Stomach (tissue), 9 donors: ENCODE results near the gene TRAFD1. TPM values are rescaled to one million over a fixed set of nuclear protein-coding genes. Genes with fewer than 3 reads are reported as not detected.

Source experiments
- DNase-seq, 2 donors: peaks; one replicate each; pipeline versions ENCODE4 v3.0.0 to v3.0.0-alpha.2; 2013 to 2019
- H3K27ac ChIP-seq, 5 donors: fragments of 200-600 bp in 4 of 5; sonication (generic) in 4 of 5; one replicate each; pipeline ENCODE4 v1.5.1; 2013 to 2019; ENCODE audit warnings: mild to moderate bottlenecking in 1 of 5, moderate library complexity in 1 of 5
- H3K27me3 ChIP-seq, 3 donors: fragments of 200-600 bp; sonication (generic); one replicate each; pipeline ENCODE4 v1.5.1; 2017 to 2019; ENCODE audit warnings: mixed run types in 1 of 3
- H3K36me3 ChIP-seq, 4 donors: fragments of 200-600 bp; sonication (generic); 1 replicate in 3 of 4; 2 replicates in 1 of 4; pipeline ENCODE4 v1.5.1; 2016 to 2019
- H3K4me1 ChIP-seq, 4 donors: fragments of 200-600 bp; sonication (generic); one replicate each; pipeline ENCODE4 v1.5.1; 2016 to 2019
- H3K4me3 ChIP-seq, 4 donors: fragments of 200-600 bp; sonication (generic) in 3 of 4; one replicate each; pipeline ENCODE4 v1.5.1; 2016 to 2019; ENCODE audit warnings: mild to moderate bottlenecking in 1 of 4
- H3K9me3 ChIP-seq, 4 donors: fragments of 200-600 bp; sonication (generic); one replicate each; pipeline ENCODE4 v1.5.1; 2016 to 2019
- CTCF ChIP-seq, 7 experiments: fragments of 450-650 bp in 4 of 7; fragments of 200-600 bp in 3 of 7; sonication (generic) in 3 of 7; IDR thresholded peaks; one replicate each; pipeline ENCODE4 v1.5.1; 2016 to 2019; ENCODE audit warnings: antibody characterized with exemption in 7 of 7, control low read depth in 2 of 7, mild to moderate bottlenecking in 1 of 7
- EP300 ChIP-seq: sonication (generic); formaldehyde crosslinking; IDR thresholded peaks from one replicate; pipeline ENCODE4 v1.6.1; 2017; ENCODE audit warnings: antibody characterized with exemption
- POLR2A ChIP-seq, 4 donors: fragments of 450-650 bp; IDR thresholded peaks; one replicate each; pipeline ENCODE4 v1.6.1; 2016; ENCODE audit warnings: antibody characterized with exemption in 4 of 4, control low read depth in 2 of 4, mild to moderate bottlenecking in 1 of 4, moderate library complexity in 1 of 4
- POLR2AphosphoS5 ChIP-seq, 3 donors: sonication (generic); formaldehyde crosslinking; IDR thresholded peaks; one replicate each; pipeline ENCODE4 v1.6.1; 2016; ENCODE audit warnings: antibody characterized with exemption in 3 of 3
- WGBS, 5 donors: extraction: QIAGEN DNeasy Blood & Tissue Kit in 3 of 5; methylation state at CpG; one replicate each; pipeline versions ENCODE4 v1.1.5 to v1.1.7; 2013 to 2018; 5-methylcytosine and 5-hydroxymethylcytosine counted together
- intact Hi-C: fragments of 100-400 bp; cut with DNase I; formaldehyde crosslinking; loops from one replicate; pipeline ENCODE4 v1.15.1; 2023; ENCODE audit warnings: low total_unique reads
- polyA plus RNA-seq, 3 donors: library from polyadenylated mRNA; stranded (reverse); fragments of 200-250 nt; gene quantifications; one replicate each; pipeline ENCODE4 v1.2.3, GENCODE V29; 2013
- total RNA-seq, 5 donors: library from RNA; depleted of rRNA; stranded (reverse); fragments of >200 nt; gene quantifications; one replicate each; pipeline versions ENCODE4 v1.1.0 to v1.2.3, GENCODE V29; 2014 to 2016
- donor health status: healthy with polysubstance abuse.
- donor health status: Bipolar disorder and iron deficiency.
- donor health status: healthy.

The TRAFD1 gene
- total and polyA plus RNA-seq, 8 donors: 11.3 to 49.0 (median 20.4) TPM

- intact Hi-C loops: no loop called here
- DNase-seq: no peak
- TF ChIP-seq EP300: no peak
- no peak for TF ChIP-seq POLR2A (IDR thresholded peaks at IDR 0.05)
- TF ChIP-seq CTCF (IDR thresholded peaks at IDR 0.05): no peak
- TF ChIP-seq POLR2AphosphoS5 (IDR thresholded peaks at IDR 0.05): no peak
Observed at GRCh38 chr12:112169161-112169872, 44.0 kb downstream of the TRAFD1 start.

GRCh38 chr12:112169966-112170365 lies 44.6 kb downstream of the TRAFD1 start:
- Histone ChIP-seq H3K4me1 (no peaks in the 10 kb centered on the region), H3K27me3 (no peaks in the 10 kb centered on the region), H3K4me3 (no peak overlapping the region), H3K27ac (no peak overlapping the region), H3K36me3 (peaks cover 18 to 91% (median 89%) of the 10 kb centered on the region in 4 donors), H3K9me3 (no peaks in the 10 kb centered on the region)
- TF ChIP-seq CTCF (IDR thresholded peaks at IDR 0.05) (no peak), POLR2AphosphoS5 (IDR thresholded peaks at IDR 0.05) (no peak), POLR2A (IDR thresholded peaks at IDR 0.05) (no peak), EP300 (no peak)
- intact Hi-C loops: no loop called here
- DNase-seq: no peak
- 93 to 97% (median 94%) methylated on average over 7 of the region's 7 CpGs for WGBS, 5 donors

More at GRCh38 chr12:112169161-112169872, 44.0 kb downstream of the TRAFD1 start:
- H3K36me3 ChIP-seq: peaks cover 12 to 91% (median 84%) of the 10 kb centered on the region in 4 donors
- no peak overlapping the region for H3K4me3 ChIP-seq
- H3K9me3 ChIP-seq: no peaks in the 10 kb centered on the region
- H3K4me1 ChIP-seq: no peaks in the 10 kb centered on the region
- 86 to 95% (median 92%) methylated on average over 16 to 19 of the region's 19 CpGs for WGBS, 5 donors
- no peaks in the 10 kb centered on the region for H3K27me3 ChIP-seq
- no peak overlapping the region for H3K27ac ChIP-seq

DNA sequence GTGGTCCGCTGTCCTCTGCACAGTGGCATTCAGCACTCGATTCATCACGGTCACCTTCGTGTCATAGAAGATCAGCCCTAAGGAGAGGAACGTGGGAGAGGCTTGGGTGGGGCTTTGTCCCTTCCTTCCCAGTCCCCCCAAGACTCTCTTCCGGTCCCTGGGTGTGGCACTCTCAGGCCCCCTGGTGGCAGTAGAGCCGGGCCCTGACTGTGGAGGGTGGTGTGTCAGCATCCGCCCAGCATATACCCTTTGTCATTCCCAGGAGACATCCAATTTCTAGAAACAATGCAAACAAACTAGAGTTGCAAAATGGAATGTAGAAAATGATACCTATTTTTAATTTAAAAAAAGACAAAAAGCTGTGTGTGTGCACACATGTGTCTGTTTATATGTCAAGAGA lies 45.0 kb downstream of the TRAFD1 start:
- Histone ChIP-seq H3K27ac (no peak overlapping the region), H3K9me3 (no peaks in the 10 kb centered on the region), H3K36me3 (peaks cover 22 to 95% (median 93%) of the 10 kb centered on the region in 4 donors), H3K27me3 (no peaks in the 10 kb centered on the region), H3K4me1 (no peaks in the 10 kb centered on the region), H3K4me3 (no peak overlapping the region)
- 61 to 72% (median 66%) methylated on average over 8 of the region's 8 CpGs for WGBS, 5 donors
- intact Hi-C loops: no loop called here
- DNase-seq: peak in 1 of 2 donors; percentile 23
- TF ChIP-seq CTCF (IDR thresholded peaks at IDR 0.05): peak in 1 of 7 experiments; percentile 32
- TF ChIP-seq POLR2A (IDR thresholded peaks at IDR 0.05): no peak
- TF ChIP-seq EP300: no peak
- no peak for TF ChIP-seq POLR2AphosphoS5 (IDR thresholded peaks at IDR 0.05)

DNA sequence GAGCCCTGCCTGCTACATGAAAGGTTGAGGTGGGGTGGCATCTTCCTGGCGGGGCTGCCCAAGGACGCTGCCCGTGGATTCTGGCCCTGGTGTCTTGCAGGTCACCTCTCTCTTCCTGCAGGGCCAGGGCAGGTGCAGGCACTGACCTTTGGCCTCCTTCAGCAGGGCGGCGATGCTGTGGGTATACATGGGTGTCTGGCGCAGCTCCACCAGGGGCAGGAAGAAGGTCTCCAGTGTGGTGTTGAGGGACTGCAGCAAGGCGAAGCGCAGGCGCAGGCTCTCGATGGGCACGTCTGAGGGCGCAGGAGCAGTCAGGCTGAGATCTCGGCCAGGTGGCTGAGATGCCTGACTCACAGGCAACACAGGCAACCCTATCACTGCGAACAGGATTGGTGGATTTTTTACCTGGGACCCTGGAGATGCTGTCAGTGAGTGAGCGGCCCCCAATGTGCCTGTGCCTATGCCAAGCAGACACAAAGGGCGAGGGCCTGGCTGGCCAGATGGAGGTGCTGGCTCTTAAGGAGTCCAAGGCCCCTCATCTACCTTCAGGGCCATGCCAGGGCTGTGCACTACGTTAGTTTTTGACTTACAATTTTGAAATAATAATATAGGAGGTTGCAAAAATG lies 45.7 kb downstream of the TRAFD1 start:
- 91 to 94% (median 92%) methylated on average over 17 of the region's 17 CpGs for WGBS, 5 donors
- no peaks in the 10 kb centered on the region for H3K27me3 ChIP-seq
- DNase-seq: no peak
- no peak for TF ChIP-seq CTCF (IDR thresholded peaks at IDR 0.05)
- TF ChIP-seq EP300: no peak
- no peak for TF ChIP-seq POLR2AphosphoS5 (IDR thresholded peaks at IDR 0.05)
- no peak for TF ChIP-seq POLR2A (IDR thresholded peaks at IDR 0.05)
- peaks cover 28 to 100% (median 97%) of the 10 kb centered on the region in 4 donors for H3K36me3 ChIP-seq
- H3K4me1 ChIP-seq: no peaks in the 10 kb centered on the region
- H3K9me3 ChIP-seq: no peaks in the 10 kb centered on the region
- H3K27ac ChIP-seq: no peak overlapping the region
- intact Hi-C loops: no loop called here
- no peak overlapping the region for H3K4me3 ChIP-seq
